HepG2 (cell line): ENCODE measurements around the gene UBTD2. TPM values are rescaled to one million over a fixed set of nuclear protein-coding genes. Genes with fewer than 3 reads are reported as not detected.

Experiments used
- ATAC-seq: fragments of 200-7000 bp; cut with Tn5 transposase; 3 replicates; pipeline ENCODE4 v1.9.1; 2020; ENCODE audit warnings: mild to moderate bottlenecking, moderate library complexity
- BruUV-seq: library from RNA; stranded (reverse); fragments of 400-500 nt; replicated peaks from 2 replicates; lab custom pipeline; 2021; lab: Mats Ljungman, UMichigan
- CTCF ChIA-PET: fragments of 300-600 bp; formaldehyde crosslinking; extraction: SDS; loops from one replicate; lab custom pipeline; 2021; ENCODE audit warnings: low total read pairs, inconsistent platforms, low intra/inter-chr PET ratio; lab: Yijun Ruan, JAX
- POLR2A ChIA-PET: fragments of 350-600 bp; sonication (Branson Sonifier 250); formaldehyde crosslinking; loops from one replicate; lab custom pipeline; 2020; ENCODE audit warnings: antibody characterized with exemption, inconsistent platforms; lab: Yijun Ruan, JAX
- DNase-seq: peaks from one replicate; pipeline ENCODE4 v3.0.0-alpha.2; 2015; ENCODE audit warnings: low spot score
- FAIRE-seq: peaks from 3 replicates; lab custom pipeline; 2011; peaks lifted over from hg19 to GRCh38; lab: Jason Lieb, UNC
- H2AFZ ChIP-seq: one replicate; pipeline ENCODE4 v1.6.1; 2011; ENCODE audit warnings: low read length, inconsistent platforms
- H3K27ac ChIP-seq: fragments of 300-600 bp; 3 replicates; pipeline ENCODE4 v1.8.0; 2011; ENCODE audit warnings: mixed run types, mild to moderate bottlenecking, mixed read lengths, low read length, inconsistent platforms; ENCODE audit not compliant: insufficient read depth; ENCODE audit errors: extremely low read length
- H3K27me3 ChIP-seq, 2 experiments: fragments of 200-600 bp in 1 of 2; 2 replicates in 1 of 2; 3 replicates in 1 of 2; pipeline versions ENCODE4 v1.6.0 to v1.8.0; 2011; ENCODE audit warnings: low read length in 2 of 2, mild to moderate bottlenecking in 2 of 2, moderate library complexity in 2 of 2, inconsistent platforms in 1 of 2; ENCODE audit not compliant: insufficient read depth in 2 of 2, control insufficient read depth in 1 of 2
- H3K36me3 ChIP-seq, 2 experiments: fragments of 200-600 bp in 1 of 2; replicated peaks in 1 of 2; 2 replicates in 1 of 2; 3 replicates in 1 of 2; pipeline versions ENCODE4 v1.5.1 to v1.8.0; 2011; ENCODE audit warnings: low read length in 2 of 2, inconsistent platforms in 1 of 2; ENCODE audit not compliant: insufficient read depth in 2 of 2, control insufficient read depth in 1 of 2
- H3K4me1 ChIP-seq: 2 replicates; pipeline ENCODE4 v1.5.1; 2012; ENCODE audit warnings: low read length, inconsistent platforms; ENCODE audit not compliant: insufficient read depth
- H3K4me2 ChIP-seq: 2 replicates; pipeline ENCODE4 v1.6.0; 2011; ENCODE audit warnings: low read depth, low read length, inconsistent platforms
- H3K4me3 ChIP-seq, 3 experiments: fragments of 200-600 bp in 1 of 3; sonication (generic), shearing (Covaris generic) in 1 of 3; replicated peaks in 1 of 3; 2 replicates each; pipeline ENCODE4 v1.5.1; 2011 to 2016; ENCODE audit warnings: low read length in 3 of 3, inconsistent platforms in 2 of 3, low read depth in 2 of 3, mild to moderate bottlenecking in 2 of 3, control low read depth in 1 of 3, mixed read lengths in 1 of 3; ENCODE audit not compliant: insufficient read depth in 1 of 3
- H3K79me2 ChIP-seq: one replicate; pipeline ENCODE4 v1.6.1; 2011; ENCODE audit warnings: low read length, inconsistent platforms; ENCODE audit not compliant: insufficient read depth
- H3K9ac ChIP-seq: 2 replicates; pipeline ENCODE4 v1.6.0; 2011; ENCODE audit warnings: mild to moderate bottlenecking, low read depth, low read length, inconsistent platforms; ENCODE audit not compliant: insufficient read depth
- H3K9me3 ChIP-seq: 2 replicates; pipeline ENCODE4 v1.5.1; 2012; ENCODE audit warnings: mild to moderate bottlenecking, low read length
- H4K20me1 ChIP-seq: 2 replicates; pipeline ENCODE4 v1.6.0; 2011; ENCODE audit warnings: inconsistent platforms, mild to moderate bottlenecking, low read length, moderate library complexity; ENCODE audit not compliant: insufficient read depth
- CBX1 ChIP-seq: IDR thresholded peaks from one replicate; pipeline ENCODE4 v1.6.1; 2016; ENCODE audit warnings: antibody characterized with exemption, low read depth
- JUNB ChIP-seq: sonication (generic); formaldehyde crosslinking; IDR thresholded peaks from 2 replicates; pipeline ENCODE4 v1.8.0; 2022; ENCODE audit warnings: missing genetic modification reagents, mild to moderate bottlenecking, borderline replicate concordance
- MATR3 ChIP-seq: sonication (generic); formaldehyde crosslinking; IDR thresholded peaks from 2 replicates; pipeline ENCODE4 v1.4.0; 2020; ENCODE audit warnings: missing genetic modification reagents
- PRDM10 ChIP-seq: sonication (generic); formaldehyde crosslinking; IDR thresholded peaks from 2 replicates; pipeline ENCODE4 v1.4.0; 2020; ENCODE audit warnings: low read depth, missing genetic modification reagents
- TCF12 ChIP-seq, 2 experiments: fragments of 450-650 bp in 1 of 2; sonication (generic) in 1 of 2; formaldehyde crosslinking in 1 of 2; IDR thresholded peaks; 2 replicates each; pipeline versions ENCODE4 v1.6.1 to v1.8.0; 2017 to 2022; ENCODE audit warnings: antibody characterized with exemption in 1 of 2, mild to moderate bottlenecking in 1 of 2, missing genetic modification reagents in 1 of 2, moderate library complexity in 1 of 2
- TFE3 ChIP-seq: IDR thresholded peaks from 2 replicates; pipeline ENCODE4 v1.6.1; 2016
- ZMYM4 ChIP-seq: sonication (generic); formaldehyde crosslinking; IDR thresholded peaks from 2 replicates; pipeline ENCODE4 v1.8.1; 2023; ENCODE audit warnings: mild to moderate bottlenecking, missing genetic modification reagents
- WGBS: methylation state at CpG from one replicate; pipeline ENCODE4 v1.1.6; 2017; ENCODE audit warnings: low lambda C conversion rate; 5-methylcytosine and 5-hydroxymethylcytosine counted together
- in situ Hi-C: cut with HindIII; loops from 2 replicates; pipeline ENCODE4 v1.10.0; 2017; ENCODE audit warnings: low pct_unique_long_range_greater_than_20kb; ENCODE audit not compliant: extremely low pct_ligation_motif_present
- intact Hi-C: fragments of 100-400 bp; cut with micrococcal nuclease; formaldehyde crosslinking; loops from one replicate; pipeline ENCODE4 v1.10.0; 2022; ENCODE audit not compliant: unreplicated experiment
- polyA plus RNA-seq, 8 experiments: library from polyadenylated mRNA; depleted of rRNA in 3 of 8; stranded (reverse) in 7 of 8; unstranded in 1 of 8; fragments of >200 nt; fragmentation: Illumina TruSeq in 4 of 8; extraction: Trizol in 4 of 8; gene quantifications; 2 replicates each; pipeline versions ENCODE4 v1.2.1 to v1.2.3, GENCODE V29; 2011 to 2016; ENCODE audit warnings: low read depth in 4 of 8, missing spikeins in 1 of 8, mixed read lengths in 1 of 8; ENCODE audit not compliant: insufficient read depth in 1 of 8
- total RNA-seq, 5 experiments: library from RNA; depleted of rRNA; stranded (reverse); fragments of >200 nt; fragmentation: Illumina TruSeq; extraction: Trizol; gene quantifications; 2 replicates each; pipeline ENCODE4 v1.2.3, GENCODE V29; 2016; ENCODE audit warnings: low read depth in 1 of 5
- TF ChIP-seq, protein P1 (sequence below): IDR thresholded peaks from 2 replicates; pipeline ENCODE4 v1.6.1; 2016; ENCODE audit warnings: missing compliant biosample characterization, missing genetic modification reagents, borderline replicate concordance
- TF ChIP-seq, protein P2 (sequence below): sonication (generic); formaldehyde crosslinking; IDR thresholded peaks from 2 replicates; pipeline ENCODE4 v1.4.0; 2020; ENCODE audit warnings: mild to moderate bottlenecking, missing genetic modification reagents

UBTD2 gene
- total and polyA plus RNA-seq, 2 of the 13 experiments (the other 11 are each of a cell fraction or from before 2014, with no cell fraction given) = 15.2 to 24.1 TPM

- Histone ChIP-seq H3K79me2 (no peaks in the 10 kb centered on the region), H3K9me3 (no peaks in the 10 kb centered on the region), H3K4me2 (no peak overlapping the region), H3K36me3 (no peaks in the 10 kb centered on the region), H3K9ac (no peak overlapping the region), H4K20me1 (no peaks in the 10 kb centered on the region), H2AFZ (no peak overlapping the region), H3K4me3 (no peak overlapping the region), H3K27ac (no peak overlapping the region), H3K4me1 (peaks cover 29% of the 10 kb centered on the region), H3K27me3 (no peaks in the 10 kb centered on the region)
- WGBS = 92% methylated on average over 10 of the region's 12 CpGs
- no peak for TF ChIP-seq TFE3 (CRISPR knock-in tag)
- TF ChIP-seq CBX1 = no peak
- no peak for TF ChIP-seq ZMYM4 (CRISPR knock-in tag)
- TF ChIP-seq TCF12 (IDR thresholded peaks at IDR 0.05) = no peak
- TF ChIP-seq TCF12 (CRISPR knock-in tag; IDR thresholded peaks at IDR 0.05) = no peak
- TF ChIP-seq JUNB (CRISPR knock-in tag) = no peak
- TF ChIP-seq PRDM10 = no peak
- no peak for TF ChIP-seq MATR3 (CRISPR knock-in tag)
- TF ChIP-seq, protein P1, sequence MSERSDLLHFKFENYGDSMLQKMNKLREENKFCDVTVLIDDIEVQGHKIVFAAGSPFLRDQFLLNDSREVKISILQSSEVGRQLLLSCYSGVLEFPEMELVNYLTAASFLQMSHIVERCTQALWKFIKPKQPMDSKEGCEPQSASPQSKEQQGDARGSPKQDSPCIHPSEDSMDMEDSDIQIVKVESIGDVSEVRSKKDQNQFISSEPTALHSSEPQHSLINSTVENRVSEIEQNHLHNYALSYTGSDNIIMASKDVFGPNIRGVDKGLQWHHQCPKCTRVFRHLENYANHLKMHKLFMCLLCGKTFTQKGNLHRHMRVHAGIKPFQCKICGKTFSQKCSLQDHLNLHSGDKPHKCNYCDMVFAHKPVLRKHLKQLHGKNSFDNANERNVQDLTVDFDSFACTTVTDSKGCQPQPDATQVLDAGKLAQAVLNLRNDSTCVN (CRISPR knock-in tag) = no peak
- TF ChIP-seq, protein P2, sequence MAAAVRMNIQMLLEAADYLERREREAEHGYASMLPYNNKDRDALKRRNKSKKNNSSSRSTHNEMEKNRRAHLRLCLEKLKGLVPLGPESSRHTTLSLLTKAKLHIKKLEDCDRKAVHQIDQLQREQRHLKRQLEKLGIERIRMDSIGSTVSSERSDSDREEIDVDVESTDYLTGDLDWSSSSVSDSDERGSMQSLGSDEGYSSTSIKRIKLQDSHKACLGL (CRISPR knock-in tag) = no peak
- no peak for DNase-seq
- no peak for ATAC-seq
- FAIRE-seq = no peak
- in situ Hi-C loops (no loop called here), intact Hi-C loops (no loop called here)
- ChIA-PET POLR2A (interaction anchor here (1.9 to 4.3 kb wide), 3 partner anchors 9 to 167 kb away, joined by 9 to 65 read pairs (median 48); partner anchors contain the start of genes FBXW11 and STK10), CTCF (no interaction called here)
- no TSS peak for BruUV-seq
These were observed 110.5 kb downstream of the UBTD2 start for GRCh38 chr5:172172912-172173563.
